IMR-90 (cell line): ENCODE results near the gene DHCR24. TPM values are rescaled to one million over a fixed set of nuclear protein-coding genes. Genes with fewer than 3 reads are reported as not detected.

Experiments used
- ATAC-seq: fragments of 200-7000 bp; cut with Tn5 transposase; 2 replicates; pipeline ENCODE4 v1.9.1; 2020; ENCODE audit warnings: low read depth, mild to moderate bottlenecking, moderate library complexity
- BruUV-seq: library from RNA; stranded (reverse); fragments of 400-500 nt; replicated peaks from 2 replicates; lab custom pipeline; 2021; lab: Mats Ljungman, UMichigan
- CTCF ChIA-PET: fragments of 300-600 bp; formaldehyde crosslinking; extraction: SDS; loops from one replicate; lab custom pipeline; 2021; ENCODE audit warnings: antibody characterized with exemption; lab: Yijun Ruan, JAX
- POLR2A ChIA-PET: fragments of 300-600 bp; sonication (Branson Sonifier 250); formaldehyde crosslinking; loops from one replicate; lab custom pipeline; 2022; ENCODE audit warnings: antibody characterized with exemption; ENCODE audit not compliant: unreplicated experiment; lab: Charles Lee
- DNase-seq: peaks from one replicate; pipeline ENCODE4 v3.0.0; 2013
- H2AFZ ChIP-seq: replicated peaks from 2 replicates; pipeline ENCODE3; 2013; ENCODE audit warnings: low read length, mild to moderate bottlenecking; ENCODE audit not compliant: poor library complexity
- H2AK5ac ChIP-seq: 2 replicates; pipeline ENCODE4 v1.6.1; 2013; ENCODE audit warnings: low read depth, low read length, inconsistent platforms
- H2AK9ac ChIP-seq: replicated peaks from 2 replicates; pipeline ENCODE3; 2013; ENCODE audit warnings: mild to moderate bottlenecking, low read depth, low read length, moderate library complexity; ENCODE audit not compliant: poor library complexity
- H2BK120ac ChIP-seq: 2 replicates; pipeline ENCODE4 v1.6.1; 2013; ENCODE audit warnings: low read depth, low read length, inconsistent platforms
- H2BK15ac ChIP-seq: 3 replicates; pipeline ENCODE4 v1.6.1; 2013; ENCODE audit warnings: low read depth, low read length, inconsistent platforms
- H2BK20ac ChIP-seq: 2 replicates; pipeline ENCODE4 v1.6.1; 2013; ENCODE audit warnings: low read depth, mild to moderate bottlenecking, inconsistent platforms, low read length, moderate library complexity
- H2BK5ac ChIP-seq: 2 replicates; pipeline ENCODE4 v1.6.1; 2013; ENCODE audit warnings: mild to moderate bottlenecking, low read depth, low read length, inconsistent platforms; ENCODE audit not compliant: poor library complexity, severe bottlenecking
- H3K14ac ChIP-seq: replicated peaks from 2 replicates; pipeline ENCODE4 v1.6.1; 2013; ENCODE audit warnings: low read depth, low read length, inconsistent platforms
- H3K18ac ChIP-seq: 2 replicates; pipeline ENCODE4 v1.6.1; 2013; ENCODE audit warnings: low read depth, low read length, control low read depth
- H3K23ac ChIP-seq: 2 replicates; pipeline ENCODE4 v1.6.1; 2013; ENCODE audit warnings: low read depth, low read length, inconsistent platforms
- H3K27ac ChIP-seq: 2 replicates; pipeline ENCODE4 v1.5.1; 2013; ENCODE audit warnings: mild to moderate bottlenecking, control low read depth, low read length; ENCODE audit not compliant: insufficient read depth
- H3K27me3 ChIP-seq: 2 replicates; pipeline ENCODE4 v1.6.1; 2013; ENCODE audit warnings: low read length; ENCODE audit not compliant: control insufficient read depth, insufficient read depth
- H3K36me3 ChIP-seq: 2 replicates; pipeline ENCODE4 v1.6.1; 2013; ENCODE audit warnings: low read length, mixed read lengths; ENCODE audit not compliant: control insufficient read depth, insufficient read depth
- H3K4ac ChIP-seq: 2 replicates; pipeline ENCODE4 v1.6.1; 2013; ENCODE audit warnings: low read depth, low read length, inconsistent platforms
- H3K4me1 ChIP-seq: 2 replicates; pipeline ENCODE4 v1.6.1; 2013; ENCODE audit warnings: low read length, mixed read lengths; ENCODE audit not compliant: control insufficient read depth, insufficient read depth
- H3K4me2 ChIP-seq: 2 replicates; pipeline ENCODE4 v1.6.1; 2013; ENCODE audit warnings: low read depth, mild to moderate bottlenecking, control low read depth, low read length, moderate library complexity
- H3K4me3 ChIP-seq: 2 replicates; pipeline ENCODE4 v1.5.1; 2013; ENCODE audit warnings: low read depth, mild to moderate bottlenecking, control low read depth, low read length, moderate library complexity; ENCODE audit not compliant: insufficient read depth
- H3K56ac ChIP-seq: 2 replicates; pipeline ENCODE4 v1.6.1; 2013; ENCODE audit warnings: low read length, inconsistent platforms; ENCODE audit not compliant: insufficient read depth; ENCODE audit errors: extremely low read depth
- H3K79me1 ChIP-seq, 2 experiments: 2 replicates each; pipeline ENCODE4 v1.6.1; 2013; ENCODE audit warnings: low read length in 2 of 2, inconsistent platforms in 1 of 2, low read depth in 1 of 2
- H3K9ac ChIP-seq: 2 replicates; pipeline ENCODE4 v1.6.1; 2013; ENCODE audit warnings: low read depth, low read length, control low read depth
- H3K9me1 ChIP-seq: 2 replicates; pipeline ENCODE4 v1.6.1; 2013; ENCODE audit warnings: low read length, inconsistent platforms; ENCODE audit not compliant: insufficient read depth
- H3K9me3 ChIP-seq: 2 replicates; pipeline ENCODE4 v1.6.1; 2013; ENCODE audit warnings: low read length; ENCODE audit not compliant: control insufficient read depth, insufficient read depth
- H4K20me1 ChIP-seq: 2 replicates; pipeline ENCODE4 v1.6.1; 2013; ENCODE audit warnings: low read length, inconsistent platforms; ENCODE audit not compliant: insufficient read depth
- H4K5ac ChIP-seq: 2 replicates; pipeline ENCODE4 v1.6.1; 2013; ENCODE audit warnings: mild to moderate bottlenecking, low read depth, low read length, control low read depth
- H4K8ac ChIP-seq, 2 experiments: 2 replicates each; pipeline ENCODE4 v1.6.1; 2013; ENCODE audit warnings: low read depth in 2 of 2, low read length in 2 of 2, control low read depth in 1 of 2, inconsistent platforms in 1 of 2
- H4K91ac ChIP-seq: 2 replicates; pipeline ENCODE4 v1.6.1; 2013; ENCODE audit warnings: low read depth, low read length, inconsistent platforms; ENCODE audit not compliant: insufficient read depth
- BHLHE40 ChIP-seq: fragments of 150-350 bp; IDR thresholded peaks from 2 replicates; pipeline ENCODE4 v1.6.1; 2016; ENCODE audit warnings: mild to moderate bottlenecking, low read depth, low read length
- CEBPB ChIP-seq: IDR thresholded peaks from 2 replicates; pipeline ENCODE4 v1.6.1; 2012; ENCODE audit warnings: low read depth, low read length, improper control_type of control experiment
- CHD1 ChIP-seq: IDR thresholded peaks from 2 replicates; pipeline ENCODE4 v1.6.1; 2012; ENCODE audit warnings: low read depth, low read length, improper control_type of control experiment
- CTCF ChIP-seq: conservative IDR thresholded peaks from 2 replicates; pipeline ENCODE4 v1.5.1; 2012; ENCODE audit warnings: mild to moderate bottlenecking, low read depth, low read length, improper control_type of control experiment
- ELK1 ChIP-seq: fragments of 150-350 bp; IDR thresholded peaks from 2 replicates; pipeline ENCODE4 v1.6.1; 2016; ENCODE audit warnings: low read depth, mild to moderate bottlenecking, low read length, moderate library complexity, borderline replicate concordance
- FOS ChIP-seq: fragments of 150-350 bp; IDR thresholded peaks from 2 replicates; pipeline ENCODE4 v1.6.1; 2016; ENCODE audit warnings: low read depth, low read length
- MAFK ChIP-seq: IDR thresholded peaks from 2 replicates; pipeline ENCODE4 v1.6.1; 2012; ENCODE audit warnings: low read depth, low read length, improper control_type of control experiment
- MAZ ChIP-seq: IDR thresholded peaks from 2 replicates; pipeline ENCODE4 v1.6.1; 2012; ENCODE audit warnings: low read depth, mild to moderate bottlenecking, low read length, improper control_type of control experiment, moderate library complexity, borderline replicate concordance
- MXI1 ChIP-seq: IDR thresholded peaks from 2 replicates; pipeline ENCODE4 v1.6.1; 2012; ENCODE audit warnings: low read depth, mild to moderate bottlenecking, low read length, moderate library complexity, borderline replicate concordance
- POLR2A ChIP-seq: IDR thresholded peaks from 2 replicates; pipeline ENCODE4 v1.6.1; 2012; ENCODE audit warnings: mild to moderate bottlenecking, low read depth, low read length
- RAD21 ChIP-seq: IDR thresholded peaks from 2 replicates; pipeline ENCODE4 v1.6.1; 2012; ENCODE audit warnings: low read length, improper control_type of control experiment
- RCOR1 ChIP-seq: IDR thresholded peaks from 2 replicates; pipeline ENCODE4 v1.6.1; 2012; ENCODE audit warnings: mild to moderate bottlenecking, low read length, improper control_type of control experiment; ENCODE audit not compliant: insufficient replicate concordance
- RFX5 ChIP-seq: IDR thresholded peaks from 2 replicates; pipeline ENCODE4 v1.8.0; 2012; ENCODE audit warnings: low read depth, mild to moderate bottlenecking, low read length, moderate library complexity
- SMC3 ChIP-seq: fragments of 150-350 bp; IDR thresholded peaks from 2 replicates; pipeline ENCODE4 v1.6.1; 2016; ENCODE audit warnings: low read depth, mild to moderate bottlenecking, antibody characterized with exemption, low read length, moderate library complexity
- USF2 ChIP-seq: fragments of 150-350 bp; IDR thresholded peaks from 2 replicates; pipeline ENCODE4 v1.6.1; 2017; ENCODE audit warnings: mild to moderate bottlenecking, antibody characterized with exemption, low read length, low read depth
- dilution Hi-C: fragments of 300-500 bp; cut with HindIII; formaldehyde crosslinking; loops from one replicate; pipeline ENCODE4 v1.14.3; 2018; ENCODE audit warnings: low sequenced_read_pairs; ENCODE audit not compliant: unreplicated experiment
- in situ Hi-C: fragments of 300-500 bp; cut with MboI; formaldehyde crosslinking; loops from 3 replicates; pipeline ENCODE4 v1.14.3; 2019; ENCODE audit warnings: low sequenced_read_pairs, inconsistent platforms, mixed read lengths
- intact Hi-C: fragments of 100-400 bp; cut with micrococcal nuclease; formaldehyde crosslinking; loops from 2 replicates; pipeline ENCODE4 v1.10.0; 2022
- polyA plus RNA-seq, 3 experiments: library from polyadenylated mRNA; depleted of rRNA; stranded (reverse); fragments of >200 nt; gene quantifications; 2 replicates each; pipeline ENCODE4 v1.2.3, GENCODE V29; 2012; ENCODE audit warnings: low replicate concordance in 1 of 3
- total RNA-seq: library from RNA; depleted of rRNA; stranded (reverse); fragments of >200 nt; gene quantifications from 2 replicates; pipeline ENCODE4 v1.2.3, GENCODE V29; 2012

The DHCR24 gene
- total and polyA plus RNA-seq, 2 of the 4 experiments (the other 2 are of a cell fraction), result 130 to 194 TPM

GRCh38 chr1:54819733-54820132 lies 67.3 kb downstream of the DHCR24 start:
- dilution Hi-C loops, result no loop called here
- Histone ChIP-seq H3K14ac (no peak overlapping the region), H3K4me3 (no peak overlapping the region), H3K4ac (no peak overlapping the region), H2BK120ac (no peak overlapping the region), H3K36me3 (no peaks in the 10 kb centered on the region), H2BK5ac (no peak overlapping the region), H4K5ac (no peak overlapping the region), H2AK5ac (no peak overlapping the region), H3K4me1 (no peaks in the 10 kb centered on the region), H4K91ac (no peak overlapping the region), H3K23ac (no peak overlapping the region), H3K9ac (no peak overlapping the region), H4K8ac (no peak overlapping the region), H3K27me3 (peaks cover 36% of the 10 kb centered on the region), H2BK15ac (no peak overlapping the region), H3K9me3 (peaks cover 5% of the 10 kb centered on the region), H2BK20ac (no peak overlapping the region), H4K20me1 (no peaks in the 10 kb centered on the region), H3K9me1 (no peaks in the 10 kb centered on the region), H2AK9ac (no peak overlapping the region), H3K56ac (no peak overlapping the region), H3K18ac (no peak overlapping the region), H3K79me1 (no peaks in the 10 kb centered on the region), H2AFZ (no peak overlapping the region), H3K27ac (no peak overlapping the region), H3K4me2 (no peak overlapping the region)
- intact Hi-C loops, result loop anchor here (10.0 kb wide), 2 partner anchors 745 to 965 kb away; no protein-coding TSS in a partner anchor
- in situ Hi-C loops, result loop anchor here (10.0 kb wide), 1 partner anchor 145 kb away; no protein-coding TSS in a partner anchor
- ChIA-PET POLR2A (no interaction called here), CTCF (no interaction called here)
- no peak for ATAC-seq
- no TSS peak for BruUV-seq
- TF ChIP-seq CHD1 (no peak), MAFK (no peak), RFX5 (no peak), MAZ (no peak), MXI1 (no peak), BHLHE40 (no peak), CTCF (no peak), USF2 (no peak), POLR2A (no peak), ELK1 (no peak), RAD21 (no peak), SMC3 (no peak), FOS (no peak), CEBPB (no peak), RCOR1 (no peak)
- no peak for DNase-seq
